H9 (cell line): ENCODE data around the gene NPY2R. TPM values are rescaled to one million over a fixed set of nuclear protein-coding genes. Genes with fewer than 3 reads are reported as not detected.

Source experiments
- DNase-seq: peaks from one replicate; pipeline ENCODE4 v3.0.0-alpha.2; 2017
- H2AFZ ChIP-seq: one replicate; pipeline ENCODE4 v1.6.1; 2013; ENCODE audit warnings: mild to moderate bottlenecking, low read length, control low read depth, moderate library complexity
- H2AK5ac ChIP-seq: 2 replicates; pipeline ENCODE4 v1.6.1; 2013; ENCODE audit warnings: low read length, control low read depth, mixed read lengths; ENCODE audit not compliant: insufficient read length
- H2BK120ac ChIP-seq: one replicate; pipeline ENCODE4 v1.6.1; 2013; ENCODE audit warnings: low read depth, mild to moderate bottlenecking, low read length, control low read depth, inconsistent platforms; ENCODE audit not compliant: poor library complexity, severe bottlenecking
- H2BK12ac ChIP-seq: 2 replicates; pipeline ENCODE4 v1.6.1; 2013; ENCODE audit warnings: low read length, control low read depth, mixed read lengths, low read depth; ENCODE audit not compliant: insufficient read length
- H2BK15ac ChIP-seq: 2 replicates; pipeline ENCODE4 v1.6.1; 2013; ENCODE audit warnings: low read depth, low read length, control low read depth
- H2BK20ac ChIP-seq: one replicate; pipeline ENCODE4 v1.6.1; 2013; ENCODE audit warnings: low read depth, mild to moderate bottlenecking, low read length, control low read depth, inconsistent platforms; ENCODE audit not compliant: poor library complexity, severe bottlenecking
- H2BK5ac ChIP-seq: 2 replicates; pipeline ENCODE4 v1.6.1; 2013; ENCODE audit warnings: low read length, control low read depth, mixed read lengths; ENCODE audit not compliant: insufficient read length
- H3K14ac ChIP-seq: 2 replicates; pipeline ENCODE4 v1.6.1; 2013; ENCODE audit warnings: low read length, control low read depth; ENCODE audit not compliant: insufficient read depth
- H3K18ac ChIP-seq: 2 replicates; pipeline ENCODE4 v1.6.1; 2013; ENCODE audit warnings: low read depth, mild to moderate bottlenecking, mixed read lengths, low read length, control low read depth; ENCODE audit not compliant: insufficient read length
- H3K23ac ChIP-seq: 2 replicates; pipeline ENCODE4 v1.6.1; 2013; ENCODE audit warnings: low read length, control low read depth, mixed read lengths, low read depth; ENCODE audit not compliant: insufficient read length
- H3K23me2 ChIP-seq: 2 replicates; pipeline ENCODE4 v1.6.1; 2013; ENCODE audit warnings: low read depth, mild to moderate bottlenecking, mixed read lengths, low read length, control low read depth; ENCODE audit not compliant: insufficient read length, poor library complexity, severe bottlenecking
- H3K27ac ChIP-seq: 2 replicates; pipeline ENCODE4 v1.5.1; 2013; ENCODE audit warnings: low read length, control low read depth, mixed read lengths, low read depth; ENCODE audit not compliant: insufficient read length
- H3K27me3 ChIP-seq: 2 replicates; pipeline ENCODE4 v1.6.1; 2013; ENCODE audit warnings: low read length, control low read depth, inconsistent platforms; ENCODE audit not compliant: insufficient read depth
- H3K4ac ChIP-seq: 2 replicates; pipeline ENCODE4 v1.6.1; 2013; ENCODE audit warnings: low read depth, mild to moderate bottlenecking, control low read depth, inconsistent platforms, low read length, moderate library complexity
- H3K4me1 ChIP-seq: 2 replicates; pipeline ENCODE4 v1.6.1; 2013; ENCODE audit warnings: low read length, control low read depth, inconsistent platforms; ENCODE audit not compliant: insufficient read depth
- H3K4me2 ChIP-seq: 2 replicates; pipeline ENCODE4 v1.6.1; 2013; ENCODE audit warnings: low read length, control low read depth, mixed read lengths; ENCODE audit not compliant: insufficient read length, insufficient read depth
- H3K56ac ChIP-seq: 2 replicates; pipeline ENCODE4 v1.6.1; 2013; ENCODE audit warnings: low read depth, mild to moderate bottlenecking, mixed read lengths, low read length, control low read depth; ENCODE audit not compliant: insufficient read length
- H3K79me1 ChIP-seq: 2 replicates; pipeline ENCODE4 v1.6.1; 2013; ENCODE audit warnings: low read depth, mild to moderate bottlenecking, moderate library complexity, low read length, control low read depth, inconsistent platforms; ENCODE audit not compliant: insufficient read depth, poor library complexity, severe bottlenecking
- H3K79me2 ChIP-seq: 2 replicates; pipeline ENCODE4 v1.6.1; 2013; ENCODE audit warnings: low read length, control low read depth, inconsistent platforms; ENCODE audit not compliant: insufficient read depth
- H3K9ac ChIP-seq: 2 replicates; pipeline ENCODE4 v1.6.1; 2013; ENCODE audit warnings: low read length, control low read depth, mixed read lengths; ENCODE audit not compliant: insufficient read length; ENCODE audit errors: extremely low read depth
- H3K9me3 ChIP-seq: one replicate; pipeline ENCODE4 v1.6.1; 2013; ENCODE audit warnings: low read depth, low read length, inconsistent platforms; ENCODE audit not compliant: control insufficient read depth
- H3T11ph ChIP-seq: one replicate; pipeline ENCODE4 v1.6.1; 2013; ENCODE audit warnings: mild to moderate bottlenecking, low read length, control low read depth, inconsistent platforms
- H4K20me1 ChIP-seq: one replicate; pipeline ENCODE4 v1.6.1; 2013; ENCODE audit not compliant: control insufficient read depth, insufficient read length, insufficient read depth
- H4K5ac ChIP-seq: 2 replicates; pipeline ENCODE4 v1.6.1; 2013; ENCODE audit warnings: low read depth, mild to moderate bottlenecking, mixed read lengths, low read length, control low read depth; ENCODE audit not compliant: insufficient read length
- H4K8ac ChIP-seq: replicated peaks from 2 replicates; pipeline ENCODE4 v1.6.1; 2013; ENCODE audit warnings: low read length, control low read depth, mixed read lengths, low read depth; ENCODE audit not compliant: insufficient read length
- H4K91ac ChIP-seq: 2 replicates; pipeline ENCODE4 v1.6.1; 2013; ENCODE audit warnings: low read depth, mild to moderate bottlenecking, moderate library complexity, mixed read lengths, low read length, control low read depth; ENCODE audit not compliant: insufficient read length
- H3K27ac Mint-ChIP-seq, 3 experiments: 2 replicates in 2 of 3; 3 replicates in 1 of 3; pipeline ENCODE4 v1.8.0; 2020 to 2021; ENCODE audit warnings: mixed read lengths in 3 of 3, mild to moderate bottlenecking in 1 of 3, moderate library complexity in 1 of 3
- H3K27me3 Mint-ChIP-seq: 2 replicates; pipeline ENCODE4 v1.8.0; 2021; ENCODE audit warnings: low read depth, mild to moderate bottlenecking, moderate library complexity, mixed read lengths
- H3K36me3 Mint-ChIP-seq, 3 experiments: 2 replicates in 2 of 3; 3 replicates in 1 of 3; pipeline ENCODE4 v1.8.0; 2020 to 2021; ENCODE audit warnings: low read depth in 3 of 3, mixed read lengths in 3 of 3; ENCODE audit not compliant: insufficient read depth in 1 of 3
- H3K4me1 Mint-ChIP-seq, 2 experiments: 2 replicates each; pipeline ENCODE4 v1.8.0; 2020; ENCODE audit warnings: mixed read lengths in 2 of 2
- H3K4me3 Mint-ChIP-seq, 2 experiments: 2 replicates in 1 of 2; 3 replicates in 1 of 2; pipeline ENCODE4 v1.8.0; 2020 to 2021; ENCODE audit warnings: mild to moderate bottlenecking in 2 of 2, mixed read lengths in 2 of 2, moderate library complexity in 1 of 2
- H3K9me3 Mint-ChIP-seq, 2 experiments: 2 replicates in 1 of 2; 3 replicates in 1 of 2; pipeline ENCODE4 v1.8.0; 2020; ENCODE audit warnings: mild to moderate bottlenecking in 2 of 2, mixed read lengths in 2 of 2, moderate library complexity in 1 of 2
- total RNA-seq: library from RNA; stranded (reverse); gene quantifications from 2 replicates; pipeline ENCODE4 v1.2.1, GENCODE V29; 2021
- TF ChIP-seq, protein P1 (sequence below): fragments of 200-600 bp; sonication (generic); conservative IDR thresholded peaks from 3 replicates; pipeline ENCODE4 v1.8.0; 2021; ENCODE audit warnings: antibody characterized with exemption, mild to moderate bottlenecking

Gene NPY2R
- total RNA-seq, 1 experiment from 2014 or later: 0.09 TPM

DNA sequence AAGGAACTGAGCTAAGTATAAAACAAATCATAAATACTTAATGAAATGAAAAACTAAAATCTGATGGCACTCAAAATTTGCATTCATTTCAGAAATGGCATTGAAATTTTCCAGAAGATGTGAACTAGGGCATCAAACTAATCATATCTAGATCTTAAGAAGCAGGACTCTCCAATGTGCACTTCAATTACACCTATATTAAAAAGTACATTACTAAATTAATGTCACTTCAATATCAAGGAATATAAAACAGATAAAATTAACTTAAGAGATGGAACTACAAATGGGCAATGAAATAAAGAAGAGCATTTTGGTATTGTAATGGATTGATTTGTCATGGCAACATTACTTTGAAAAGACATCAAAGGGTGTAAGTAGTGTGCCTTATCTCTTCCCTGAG lies 20.3 kb downstream of the NPY2R start:
- no peak overlapping the region for H2BK15ac ChIP-seq
- H2BK120ac ChIP-seq: no peak overlapping the region
- Mint-ChIP-seq H3K4me1 (no peaks in the 10 kb centered on the region), H3K27me3 (no peaks in the 10 kb centered on the region), H3K27ac (no peak overlapping the region), H3K9me3 (no peaks in the 10 kb centered on the region), H3K4me3 (no peak overlapping the region), H3K36me3 (no peaks in the 10 kb centered on the region)
- H3K4ac ChIP-seq: no peak overlapping the region
- no peak overlapping the region for H3K27ac ChIP-seq
- H3T11ph ChIP-seq: no peak overlapping the region
- H3K9me3 ChIP-seq: no peaks in the 10 kb centered on the region
- no peak overlapping the region for H2AK5ac ChIP-seq
- no peak overlapping the region for H3K9ac ChIP-seq
- no peak overlapping the region for H3K4me2 ChIP-seq
- H3K27me3 ChIP-seq: no peaks in the 10 kb centered on the region
- H3K56ac ChIP-seq: no peak overlapping the region
- H3K23me2 ChIP-seq: no peaks in the 10 kb centered on the region
- H4K5ac ChIP-seq: no peak overlapping the region
- H4K91ac ChIP-seq: no peak overlapping the region
- H2AFZ ChIP-seq: no peak overlapping the region
- DNase-seq: no peak
- no peak overlapping the region for H3K14ac ChIP-seq
- H3K4me1 ChIP-seq: no peaks in the 10 kb centered on the region
- no peaks in the 10 kb centered on the region for H4K20me1 ChIP-seq
- H3K79me1 ChIP-seq: no peaks in the 10 kb centered on the region
- H3K23ac ChIP-seq: no peak overlapping the region
- H2BK12ac ChIP-seq: no peak overlapping the region
- no peaks in the 10 kb centered on the region for H3K79me2 ChIP-seq
- no peak overlapping the region for H3K18ac ChIP-seq
- TF ChIP-seq, protein P1, sequence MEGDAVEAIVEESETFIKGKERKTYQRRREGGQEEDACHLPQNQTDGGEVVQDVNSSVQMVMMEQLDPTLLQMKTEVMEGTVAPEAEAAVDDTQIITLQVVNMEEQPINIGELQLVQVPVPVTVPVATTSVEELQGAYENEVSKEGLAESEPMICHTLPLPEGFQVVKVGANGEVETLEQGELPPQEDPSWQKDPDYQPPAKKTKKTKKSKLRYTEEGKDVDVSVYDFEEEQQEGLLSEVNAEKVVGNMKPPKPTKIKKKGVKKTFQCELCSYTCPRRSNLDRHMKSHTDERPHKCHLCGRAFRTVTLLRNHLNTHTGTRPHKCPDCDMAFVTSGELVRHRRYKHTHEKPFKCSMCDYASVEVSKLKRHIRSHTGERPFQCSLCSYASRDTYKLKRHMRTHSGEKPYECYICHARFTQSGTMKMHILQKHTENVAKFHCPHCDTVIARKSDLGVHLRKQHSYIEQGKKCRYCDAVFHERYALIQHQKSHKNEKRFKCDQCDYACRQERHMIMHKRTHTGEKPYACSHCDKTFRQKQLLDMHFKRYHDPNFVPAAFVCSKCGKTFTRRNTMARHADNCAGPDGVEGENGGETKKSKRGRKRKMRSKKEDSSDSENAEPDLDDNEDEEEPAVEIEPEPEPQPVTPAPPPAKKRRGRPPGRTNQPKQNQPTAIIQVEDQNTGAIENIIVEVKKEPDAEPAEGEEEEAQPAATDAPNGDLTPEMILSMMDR: no peak
- H2BK5ac ChIP-seq: no peak overlapping the region
- H2BK20ac ChIP-seq: no peak overlapping the region
- no peak overlapping the region for H4K8ac ChIP-seq
